Stomach smooth muscle (tissue), 2 donors: ENCODE results near the gene NPW.

Source experiments
- H3K27ac ChIP-seq: one replicate; pipeline ENCODE4 v1.7.0; 2013; ENCODE audit warnings: mild to moderate bottlenecking, low read length, inconsistent platforms
- H3K27me3 ChIP-seq, 2 donors: one replicate each; pipeline ENCODE4 v1.7.0; 2013; ENCODE audit warnings: low read length in 2 of 2; ENCODE audit not compliant: insufficient read depth in 2 of 2, control insufficient read depth in 1 of 2
- H3K36me3 ChIP-seq, 2 donors: one replicate each; pipeline ENCODE4 v1.7.0; 2013; ENCODE audit warnings: low read length in 2 of 2; ENCODE audit not compliant: control insufficient read depth in 2 of 2, insufficient read depth in 2 of 2
- H3K4me1 ChIP-seq: one replicate; pipeline ENCODE4 v1.7.0; 2013; ENCODE audit warnings: low read length; ENCODE audit not compliant: control insufficient read depth, insufficient read depth
- H3K4me3 ChIP-seq, 2 donors: one replicate each; pipeline ENCODE4 v1.7.0; 2013; ENCODE audit warnings: low read length in 2 of 2
- H3K9ac ChIP-seq, 2 donors: one replicate each; pipeline ENCODE4 v1.7.0; 2013; ENCODE audit warnings: low read length in 2 of 2, mild to moderate bottlenecking in 1 of 2
- H3K9me3 ChIP-seq, 2 donors: one replicate each; pipeline ENCODE4 v1.7.0; 2013; ENCODE audit warnings: low read length in 2 of 2; ENCODE audit not compliant: control insufficient read depth in 2 of 2
- donor health status: healthy.
- donor health status: Pancreatic carcinoma.

Gene NPW

GRCh38 chr16:2025878-2026460 lies 6.4 kb downstream of the NPW start:
- peak overlapping the region in 1 of 2 donors; percentile 65 for H3K4me3 ChIP-seq
- H3K36me3 ChIP-seq: peaks cover 0 to 4% of the 10 kb centered on the region in 2 donors
- peaks cover 48% of the 10 kb centered on the region for H3K4me1 ChIP-seq
- H3K9ac ChIP-seq: peak overlapping the region; percentile 39 to 60
- peaks cover 4 to 5% of the 10 kb centered on the region in 2 donors for H3K27me3 ChIP-seq
- H3K27ac ChIP-seq: peak overlapping the region; percentile 31
- no peaks in the 10 kb centered on the region for H3K9me3 ChIP-seq

- peak within 1 kb of the TSS; percentile 31 for H3K27ac ChIP-seq
- peaks cover 0 to 4% of the 10 kb centered on the region in 2 donors for H3K36me3 ChIP-seq
- peaks cover 48% of the 10 kb centered on the region for H3K4me1 ChIP-seq
- peaks cover 2 to 3% of the 10 kb centered on the region in 2 donors for H3K27me3 ChIP-seq
- no peaks in the 10 kb centered on the region for H3K9me3 ChIP-seq
- H3K9ac ChIP-seq: peak within 1 kb of the TSS; percentile 59 to 60
- H3K4me3 ChIP-seq: peak within 1 kb of the TSS; percentile 67 to 77
These were observed 7.0 kb downstream of the NPW start, which contains the start of gene NHERF2 for GRCh38 chr16:2026461-2027023. Gene NHERF2 (plus strand): TSS chr16:2026902. CDS start chr16:2027006, 104 bp downstream.

GRCh38 chr16:2027024-2028010 lies 7.7 kb downstream of the NPW start:
- Histone ChIP-seq H3K27ac (no peak overlapping the region), H3K9ac (peak overlapping the region; percentile 36 to 59), H3K4me3 (peak overlapping the region; percentile 67 to 77), H3K9me3 (no peaks in the 10 kb centered on the region), H3K4me1 (peaks cover 50% of the 10 kb centered on the region), H3K36me3 (peaks cover 0 to 4% of the 10 kb centered on the region in 2 donors), H3K27me3 (no peaks in the 10 kb centered on the region)

- H3K27me3 ChIP-seq: no peaks in the 10 kb centered on the region
- peak overlapping the region; percentile 5 to 59 for H3K9ac ChIP-seq
- H3K36me3 ChIP-seq: peaks cover 0 to 4% of the 10 kb centered on the region in 2 donors
- no peak overlapping the region for H3K27ac ChIP-seq
- H3K4me3 ChIP-seq: peak overlapping the region; percentile 67 to 77
- peaks cover 51% of the 10 kb centered on the region for H3K4me1 ChIP-seq
- H3K9me3 ChIP-seq: no peaks in the 10 kb centered on the region
These were observed 8.6 kb downstream of the NPW start for GRCh38 chr16:2028146-2028545.

- H3K36me3 ChIP-seq: peaks cover 0 to 4% of the 10 kb centered on the region in 2 donors
- peak overlapping the region in 1 of 2 donors; percentile 40 for H3K4me3 ChIP-seq
- H3K9me3 ChIP-seq: no peaks in the 10 kb centered on the region
- H3K27me3 ChIP-seq: no peaks in the 10 kb centered on the region
- H3K9ac ChIP-seq: no peak overlapping the region
- H3K4me1 ChIP-seq: peaks cover 51% of the 10 kb centered on the region
- no peak overlapping the region for H3K27ac ChIP-seq
These were observed 9.1 kb downstream of the NPW start for GRCh38 chr16:2028620-2029220.

GRCh38 chr16:2029350-2029749 lies 9.8 kb downstream of the NPW start:
- Histone ChIP-seq H3K36me3 (peaks cover 0 to 4% of the 10 kb centered on the region in 2 donors), H3K27me3 (no peaks in the 10 kb centered on the region), H3K9me3 (no peaks in the 10 kb centered on the region), H3K4me1 (peaks cover 50% of the 10 kb centered on the region), H3K4me3 (peak overlapping the region in 1 of 2 donors; percentile 40), H3K9ac (no peak overlapping the region), H3K27ac (no peak overlapping the region)

- Histone ChIP-seq H3K27me3 (no peaks in the 10 kb centered on the region), H3K27ac (no peak overlapping the region), H3K9me3 (no peaks in the 10 kb centered on the region), H3K4me1 (peaks cover 56% of the 10 kb centered on the region), H3K36me3 (peaks cover 0 to 4% of the 10 kb centered on the region in 2 donors), H3K9ac (no peak overlapping the region), H3K4me3 (peak overlapping the region in 1 of 2 donors; percentile 22)
These were observed 10.5 kb downstream of the NPW start for GRCh38 chr16:2030036-2030435.

GRCh38 chr16:2031081-2031577 lies 11.5 kb downstream of the NPW start:
- H3K4me1 ChIP-seq: peaks cover 61% of the 10 kb centered on the region
- no peak overlapping the region for H3K27ac ChIP-seq
- H3K4me3 ChIP-seq: no peak overlapping the region
- no peaks in the 10 kb centered on the region for H3K27me3 ChIP-seq
- no peak overlapping the region for H3K9ac ChIP-seq
- no peaks in the 10 kb centered on the region for H3K9me3 ChIP-seq
- H3K36me3 ChIP-seq: peaks cover 0 to 4% of the 10 kb centered on the region in 2 donors

- Histone ChIP-seq H3K36me3 (peaks cover 0 to 4% of the 10 kb centered on the region in 2 donors), H3K27me3 (no peaks in the 10 kb centered on the region), H3K4me3 (peak overlapping the region in 1 of 2 donors; percentile 69), H3K4me1 (peaks cover 68% of the 10 kb centered on the region), H3K9ac (no peak overlapping the region), H3K9me3 (no peaks in the 10 kb centered on the region), H3K27ac (peak overlapping the region; percentile 90)
These were observed 12.9 kb downstream of the NPW start for GRCh38 chr16:2032285-2033056.
